CD4-positive, alpha-beta T cell treated with Interleukin-4 for 1 hour (primary cell): Measurements from ENCODE around the gene CRABP2.
A peak's percentile ranks its signal among the peaks of the same experiment; 100 is the strongest.

ENCODE experiments used
- DNase-seq, 2 donors: peaks; one replicate each; pipeline ENCODE4 v3.0.0-alpha.2; 2020 to 2022

Gene CRABP2

DNA sequence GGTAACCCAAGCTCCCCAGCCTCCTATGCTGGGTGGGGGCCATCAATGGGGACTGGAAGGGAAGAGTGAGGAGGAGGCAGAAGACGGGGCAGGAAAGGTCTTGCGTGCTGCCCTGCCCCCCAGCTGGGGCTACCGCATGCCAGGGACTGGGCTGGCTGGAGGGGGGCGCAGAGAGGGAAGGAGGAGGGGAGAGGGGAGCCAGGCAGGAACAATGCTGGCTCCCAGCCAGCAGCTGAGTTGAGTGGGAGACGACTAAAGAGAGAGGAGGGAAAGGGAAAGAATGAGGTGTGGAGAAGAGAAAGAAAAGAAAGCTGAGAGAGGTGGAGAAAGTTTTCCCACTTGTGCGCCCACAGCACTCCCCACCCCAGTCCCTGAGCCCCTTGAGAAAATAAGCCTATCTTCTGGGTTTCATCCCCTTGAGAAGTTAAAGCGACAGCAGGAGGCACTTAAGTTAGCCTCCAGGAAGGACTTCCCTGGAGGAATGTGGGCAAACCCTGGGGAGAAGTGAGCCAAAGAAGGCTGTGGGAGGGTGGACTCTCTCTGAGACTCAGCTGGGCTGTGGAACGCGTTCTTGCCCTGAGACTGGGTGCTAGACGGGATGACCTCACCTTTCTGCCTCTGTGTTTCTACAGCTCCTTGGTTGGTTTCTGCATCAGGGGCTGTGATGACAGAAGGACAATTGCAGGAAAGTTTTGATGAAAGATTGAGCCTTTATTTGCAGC lies 15.3 kb downstream of the CRABP2 start:
- DNase-seq = no peak

DNA sequence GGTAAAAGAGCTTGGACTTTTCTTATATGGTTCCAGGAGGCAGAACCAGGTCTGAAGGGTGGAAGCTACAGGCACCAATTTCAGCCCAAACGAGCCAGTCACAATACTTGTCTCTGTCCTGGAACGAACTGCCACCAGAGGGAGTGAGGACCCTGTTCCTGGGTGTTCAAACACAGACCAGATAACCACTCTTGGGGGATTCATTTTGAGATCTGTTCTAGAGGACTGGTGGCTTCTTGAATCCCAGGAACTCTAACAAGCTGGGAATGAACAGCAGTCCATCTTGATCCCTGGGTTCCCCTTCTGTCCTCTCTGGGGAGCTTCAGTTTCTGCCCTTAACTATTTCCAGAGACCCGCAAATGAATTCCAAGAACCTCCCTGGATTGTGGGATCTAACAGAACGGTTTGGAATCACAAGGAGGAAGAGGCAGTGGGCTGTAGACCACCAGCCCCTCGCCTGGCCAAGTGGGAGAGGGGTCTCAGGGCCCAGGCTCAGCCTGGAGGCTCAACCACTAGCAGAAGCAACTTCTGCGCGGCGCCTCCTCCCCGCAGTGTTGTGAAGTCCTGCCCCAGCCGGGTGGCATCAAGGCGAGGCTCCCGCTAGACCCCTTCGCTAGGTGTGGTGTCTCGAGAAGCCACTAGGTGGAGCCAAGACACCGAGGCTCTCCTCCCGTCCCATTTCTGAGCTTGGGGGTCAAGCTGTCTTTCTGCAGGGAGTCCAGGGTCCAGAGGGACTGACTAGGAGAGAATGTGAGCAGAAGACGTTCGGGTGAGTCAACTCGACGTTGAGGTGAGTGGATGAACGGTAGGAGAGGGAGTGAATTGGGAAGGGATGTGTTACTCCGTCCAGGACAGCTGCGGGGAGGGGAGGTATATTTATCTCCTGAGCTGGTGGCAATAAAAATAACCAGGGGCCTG lies 16.1 kb downstream of the CRABP2 start:
- DNase-seq = peak; percentile 78 to 81

GRCh38 chr1:156684227-156684782 lies 21.1 kb downstream of the CRABP2 start:
- peak; percentile 37 to 39 for DNase-seq

GRCh38 chr1:156682166-156682890 lies 23.1 kb downstream of the CRABP2 start:
- DNase-seq = no peak

GRCh38 chr1:156681196-156681960 lies 24.0 kb downstream of the CRABP2 start:
- no peak for DNase-seq

DNA sequence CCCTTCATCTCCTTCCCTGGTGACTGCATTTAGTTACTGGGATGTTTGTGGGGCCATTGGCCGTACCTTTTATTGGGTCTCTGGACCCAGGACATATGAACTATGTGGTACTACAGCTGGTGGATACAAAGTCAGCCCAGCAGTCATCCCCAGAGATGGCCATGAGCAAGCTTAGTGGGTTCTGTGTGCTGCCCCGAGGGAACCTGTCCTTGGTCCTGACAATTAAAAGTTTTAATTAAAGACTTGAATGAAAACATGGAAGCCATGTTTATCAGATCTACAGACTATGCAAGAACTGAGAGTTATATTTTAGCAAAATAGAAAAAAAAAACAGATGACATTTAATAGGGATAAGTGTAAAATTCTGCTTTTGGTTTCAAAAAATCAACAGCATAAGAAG lies 25.3 kb downstream of the CRABP2 start:
- no peak for DNase-seq

DNA sequence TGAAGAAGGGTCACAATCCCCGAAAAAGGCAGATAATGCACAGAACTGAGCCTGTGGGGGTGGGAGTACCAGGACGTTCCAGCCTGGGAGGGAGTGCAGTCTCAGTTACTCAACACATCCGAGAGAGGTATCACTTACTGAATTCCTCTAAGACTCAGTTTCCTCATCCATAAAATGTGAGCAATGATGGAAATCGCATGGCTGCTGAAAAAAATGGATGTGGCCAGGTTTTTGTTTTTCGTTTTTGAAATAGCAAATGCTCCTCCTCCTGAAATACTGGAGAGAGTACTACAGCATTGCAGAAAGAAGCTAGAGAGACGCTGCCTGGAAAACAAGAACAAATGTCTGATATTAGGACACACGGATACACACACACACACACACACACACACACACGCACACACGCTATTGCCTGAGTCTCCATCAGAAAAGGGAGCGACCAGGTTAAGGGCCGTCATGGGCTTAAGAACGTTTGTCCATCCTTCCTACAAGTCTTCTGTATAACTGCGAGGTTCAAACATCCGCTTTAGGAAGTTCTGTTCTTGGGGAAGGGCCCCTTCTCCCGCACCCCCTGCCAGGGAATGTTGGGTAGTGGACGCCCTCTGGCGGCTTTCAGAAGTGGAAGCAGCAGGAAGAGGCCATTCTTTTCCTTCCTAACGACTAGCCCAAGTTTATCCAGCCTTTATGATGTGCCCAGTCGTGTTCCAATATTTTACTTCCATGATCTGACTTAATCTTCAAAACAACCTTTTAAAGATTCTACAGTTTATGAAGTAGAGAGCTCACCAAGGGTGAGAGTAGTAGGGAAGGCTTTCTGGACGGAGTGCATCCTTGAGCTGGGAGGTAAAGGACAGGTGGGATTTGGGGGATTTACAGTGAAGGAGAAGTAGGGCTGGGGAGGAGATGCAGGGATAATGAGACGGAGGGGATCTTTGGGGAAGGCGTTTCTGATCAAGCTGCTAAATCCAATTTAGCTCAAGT lies 27.5 kb downstream of the CRABP2 start:
- peak; percentile 40 to 49 for DNase-seq

DNA sequence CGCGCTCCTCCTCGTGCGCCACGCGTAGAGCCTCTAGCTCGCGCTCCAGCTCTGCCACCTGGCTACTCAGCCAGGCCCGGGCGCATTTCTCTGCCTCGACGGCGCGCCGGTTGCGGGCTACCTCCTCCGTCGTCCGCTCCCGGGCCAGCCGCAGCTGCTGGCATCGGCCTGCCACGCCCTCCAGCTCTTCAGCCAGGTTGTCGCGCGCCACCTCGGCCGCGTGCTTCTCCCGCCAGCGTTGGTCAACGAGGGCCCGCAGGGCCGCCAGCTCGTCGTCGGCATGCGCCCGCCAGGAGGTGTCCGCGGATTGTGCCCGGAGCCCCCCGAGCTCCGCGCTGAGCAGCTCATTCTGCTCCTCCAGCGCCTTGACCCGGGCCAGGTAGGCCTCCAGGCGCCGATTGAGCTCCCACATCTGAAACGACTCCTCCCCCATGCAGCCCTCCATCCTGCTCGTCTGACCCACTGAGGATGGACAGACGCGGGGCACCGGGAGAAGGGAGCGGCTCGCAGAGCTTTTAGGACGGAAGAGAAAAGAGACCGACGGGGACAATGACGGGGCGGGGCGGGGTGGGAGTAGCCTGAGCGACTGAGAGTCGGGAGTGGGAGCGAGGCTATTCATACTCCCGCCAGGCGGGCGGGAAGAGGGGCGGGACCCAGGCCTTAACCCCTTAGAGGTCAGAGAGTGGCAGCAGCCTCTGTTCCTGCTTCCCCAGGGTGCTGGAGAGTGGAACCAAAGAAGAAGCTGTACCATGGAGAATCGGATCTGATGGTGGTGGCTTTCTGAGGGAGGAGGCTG lies 28.4 kb downstream of the CRABP2 start, which contains the start of gene NES:
Gene NES, minus strand, starts transcription at position 588 of the 796 bp plus-strand sequence. Its CDS starts 143 bp downstream, at position 445.
- DNase-seq = no peak

DNA sequence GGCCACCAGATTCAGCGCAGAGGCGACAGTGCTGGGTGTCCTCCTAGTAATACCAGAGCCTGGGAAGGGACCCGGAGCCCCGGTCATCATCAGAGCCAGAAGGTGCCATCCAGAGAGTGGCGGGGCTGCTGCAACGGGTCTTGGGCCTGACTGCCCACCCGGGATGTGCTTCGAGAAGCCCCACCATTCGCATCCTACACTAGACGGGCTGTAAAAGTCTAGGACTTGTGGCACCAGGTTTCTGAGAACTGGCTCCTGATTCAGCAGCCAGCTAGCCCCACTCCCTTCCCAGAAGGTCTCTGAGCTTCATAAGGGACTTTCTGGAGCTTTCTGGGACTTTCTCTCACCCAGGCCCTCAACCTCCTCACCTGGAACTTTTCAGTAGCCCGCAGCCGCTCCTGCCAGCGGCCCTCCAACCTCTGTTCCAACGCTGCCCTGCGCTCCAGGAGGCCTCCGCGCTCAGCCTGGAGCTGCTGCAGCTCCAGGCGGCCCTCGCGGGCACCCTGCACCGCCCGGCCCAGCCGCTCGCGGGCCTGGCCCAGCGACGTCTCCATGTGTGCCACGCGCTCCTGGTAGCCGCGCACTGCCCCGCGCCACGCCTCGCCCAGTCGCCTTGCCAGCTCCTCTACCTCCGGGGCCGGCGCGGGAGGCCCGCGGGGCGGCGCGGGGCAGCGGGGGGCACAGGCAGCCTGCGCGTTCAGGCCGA lies 29.1 kb downstream of the CRABP2 start:
- DNase-seq = no peak

DNA sequence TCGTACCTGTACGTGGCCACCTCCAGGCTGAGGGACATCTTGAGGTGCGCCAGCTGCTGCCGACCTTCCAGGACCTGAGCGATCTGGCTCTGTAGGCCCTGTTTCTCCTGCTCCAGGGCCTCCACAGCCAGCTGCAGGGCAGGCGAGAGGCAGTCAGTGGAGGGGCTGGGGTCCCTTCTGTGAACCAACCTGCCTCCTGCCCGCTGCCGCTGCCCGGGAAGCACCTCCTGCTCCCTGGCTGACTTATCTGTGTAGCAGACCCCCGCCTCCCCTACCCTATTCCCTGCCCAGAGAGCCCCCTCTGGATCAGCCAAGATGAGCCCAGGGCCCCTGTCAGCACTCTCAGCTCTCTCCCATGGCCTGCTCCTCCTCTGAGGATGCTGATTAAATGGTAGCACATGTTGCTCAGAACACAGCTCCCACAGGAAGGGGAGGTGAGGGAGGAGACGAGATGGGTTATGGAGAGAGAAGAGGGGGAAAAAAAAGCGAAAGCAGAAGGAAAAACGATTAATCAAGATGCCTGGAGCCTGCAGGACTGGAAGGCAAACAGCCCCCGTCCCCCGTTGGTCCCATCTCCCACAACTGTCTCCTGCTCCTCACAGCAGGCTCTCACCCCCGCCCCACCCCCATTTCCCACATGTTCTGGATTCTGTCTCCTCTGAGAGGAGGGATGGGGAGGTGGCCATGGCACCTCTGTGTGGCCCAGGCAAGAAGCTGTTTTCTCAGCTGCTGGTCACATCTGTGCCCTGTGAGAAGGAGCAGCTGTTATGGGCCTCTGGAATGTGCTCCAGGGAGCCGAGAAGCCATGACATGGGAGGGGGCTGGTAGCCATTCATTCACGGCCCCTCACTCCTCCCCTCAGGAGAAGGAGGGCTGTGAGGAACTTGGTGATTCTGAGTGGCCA lies 29.9 kb downstream of the CRABP2 start:
- no peak for DNase-seq

DNA sequence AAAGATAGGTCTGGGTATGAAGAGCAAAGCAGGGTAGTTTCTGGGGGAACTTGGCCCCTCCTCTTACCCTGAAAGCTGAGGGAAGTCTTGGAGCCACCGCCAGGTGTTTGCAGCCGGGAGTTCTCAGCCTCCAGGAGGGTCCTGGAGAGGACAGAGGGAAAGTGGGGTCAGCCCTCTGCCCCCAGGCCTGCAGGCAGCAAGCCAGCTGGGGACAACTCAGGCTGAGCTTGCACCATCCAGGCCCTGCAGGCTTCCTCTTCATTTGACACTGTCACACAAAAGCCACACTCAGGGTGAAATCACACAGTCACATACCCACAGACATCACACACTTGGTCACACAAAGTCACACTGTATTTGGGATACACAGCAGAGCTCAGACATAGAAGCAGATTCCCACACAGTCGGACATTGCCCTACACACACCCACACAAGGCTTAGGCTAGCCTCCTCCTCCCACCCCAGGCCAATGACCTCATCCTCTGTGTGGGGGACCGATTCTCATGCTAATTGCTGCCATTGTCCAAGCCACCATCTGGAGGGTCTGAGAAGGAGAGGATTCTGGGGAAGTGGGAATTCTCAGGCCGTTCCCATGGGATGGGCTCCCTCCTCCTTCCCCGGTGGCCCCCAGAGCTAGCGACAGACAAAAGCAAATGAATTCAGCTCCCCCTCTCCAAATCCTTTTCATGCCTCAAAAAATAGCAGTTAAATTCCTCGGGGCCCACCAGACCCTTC lies 31.8 kb downstream of the CRABP2 start:
- DNase-seq = no peak

DNA sequence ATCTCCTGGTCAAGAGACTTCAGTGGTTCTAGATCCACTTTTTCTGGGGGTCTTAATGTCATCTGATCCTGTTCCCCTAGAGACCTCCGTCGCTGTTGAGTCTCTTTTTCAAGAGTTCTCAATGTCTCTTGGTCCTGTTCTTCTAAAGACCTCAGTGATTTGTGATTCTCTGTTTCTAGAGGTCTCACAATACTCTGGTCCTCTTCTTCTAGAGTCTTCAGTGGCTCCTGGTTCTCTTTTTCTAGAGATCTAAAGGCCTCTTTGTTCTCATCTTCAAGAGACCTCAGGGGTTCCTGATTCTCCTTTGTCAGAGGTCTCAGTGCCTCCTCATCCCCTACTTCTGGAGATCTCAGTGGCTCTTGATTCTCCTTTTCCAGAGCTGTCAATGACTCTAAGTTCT lies 33.6 kb downstream of the CRABP2 start:
- no peak for DNase-seq

DNA sequence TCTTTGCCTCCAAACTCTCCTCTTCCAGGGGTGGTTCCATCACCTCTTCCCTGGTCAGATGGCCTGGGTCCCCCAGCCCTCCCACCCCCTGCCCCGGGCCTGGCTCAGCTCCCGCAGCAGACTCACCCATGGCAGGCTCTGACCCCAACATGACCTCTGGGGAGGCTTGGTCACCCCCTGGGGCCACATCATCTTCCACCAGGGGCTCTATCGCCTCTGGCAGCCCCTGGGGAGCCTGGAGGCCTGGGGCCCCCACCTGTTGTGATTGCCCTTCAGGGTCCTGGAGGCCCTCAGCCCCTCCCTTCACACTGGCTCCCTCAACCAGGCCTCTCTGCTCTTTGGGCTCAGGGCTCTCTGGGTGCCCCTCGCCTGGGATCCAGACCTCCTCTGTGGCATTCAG lies 34.6 kb downstream of the CRABP2 start:
- DNase-seq = no peak

GRCh38 chr1:156670359-156670758 lies 35.0 kb downstream of the CRABP2 start:
- no peak for DNase-seq

- DNase-seq = no peak
Measured at GRCh38 chr1:156669794-156670193, 35.6 kb downstream of the CRABP2 start.

- no peak for DNase-seq
Measured at GRCh38 chr1:156668801-156669637, 36.4 kb downstream of the CRABP2 start.
